ENCODE results near the gene PRDM7.
"Not testable (repeated sequence)": the region's sequence is repeated elsewhere in the genome, so short reads cannot be mapped to it uniquely, and the experiment has no call there.

PRDM7 gene

GRCh38 chr16:90011508-90011819, 65.7 kb downstream of the PRDM7 start:
- no peak for DNase-seq

- DNase-seq, result no peak
Measured at GRCh38 chr16:90010676-90011507, 66.2 kb downstream of the PRDM7 start.

GRCh38 chr16:90009172-90009899, 67.8 kb downstream of the PRDM7 start:
- DNase-seq, result no peak

- peak; percentile 73 for DNase-seq
Measured at GRCh38 chr16:90008708-90009145, 68.4 kb downstream of the PRDM7 start.

- DNase-seq, result not testable (repeated sequence)
Measured at GRCh38 chr16:90007635-90008234, 69.4 kb downstream of the PRDM7 start.

GRCh38 chr16:90007015-90007414, 70.1 kb downstream of the PRDM7 start:
- no peak for DNase-seq

Measured in stimulated activated CD4-positive, alpha-beta T cell treated with anti-CD3 and anti-CD28 coated beads, Interleukin-1b, Interleukin-23, amount 100 ng/mL, for 48 hours (primary cell).